Astrocyte (in vitro differentiated cells and primary cell): ENCODE results near the gene CHURC1. TPM values are rescaled to one million over a fixed set of nuclear protein-coding genes. Genes with fewer than 3 reads are reported as not detected.

ENCODE experiments used
- DNase-seq: peaks from one replicate; pipeline ENCODE4 v3.0.0-alpha.2; 2010; ENCODE audit warnings: low read depth
- FAIRE-seq: peaks from 2 replicates; lab custom pipeline; 2011; peaks lifted over from hg19 to GRCh38; lab: Jason Lieb, UNC
- H2AFZ ChIP-seq: 2 replicates; pipeline ENCODE4 v1.6.0; 2012; ENCODE audit warnings: low read depth, low read length, inconsistent platforms
- H3K27ac ChIP-seq: 2 replicates; pipeline ENCODE4 v1.5.1; 2011; ENCODE audit warnings: low read depth, low read length, inconsistent platforms
- H3K27me3 ChIP-seq: 2 replicates; pipeline ENCODE4 v1.6.0; 2011; ENCODE audit warnings: low read length, inconsistent platforms; ENCODE audit not compliant: insufficient read depth
- H3K36me3 ChIP-seq: 2 replicates; pipeline ENCODE4 v1.5.1; 2011; ENCODE audit warnings: low read length, inconsistent platforms; ENCODE audit not compliant: insufficient read depth
- H3K4me1 ChIP-seq: 2 replicates; pipeline ENCODE4 v1.5.1; 2011; ENCODE audit warnings: low read length, inconsistent platforms; ENCODE audit not compliant: insufficient read depth
- H3K4me2 ChIP-seq: 2 replicates; pipeline ENCODE4 v1.6.0; 2012; ENCODE audit warnings: low read length, inconsistent platforms
- H3K4me3 ChIP-seq: 2 replicates; pipeline ENCODE4 v1.5.1; 2011; ENCODE audit warnings: low read depth, mild to moderate bottlenecking, low read length, inconsistent platforms; ENCODE audit not compliant: insufficient read depth
- H3K79me2 ChIP-seq: 2 replicates; pipeline ENCODE4 v1.6.0; 2012; ENCODE audit warnings: mild to moderate bottlenecking, low read length, inconsistent platforms; ENCODE audit not compliant: insufficient read depth
- H3K9ac ChIP-seq: 2 replicates; pipeline ENCODE4 v1.6.0; 2012; ENCODE audit warnings: mild to moderate bottlenecking, low read length, inconsistent platforms
- H3K9me3 ChIP-seq: 2 replicates; pipeline ENCODE4 v1.5.1; 2012; ENCODE audit warnings: low read depth, mild to moderate bottlenecking, low read length, inconsistent platforms; ENCODE audit not compliant: insufficient read depth
- H4K20me1 ChIP-seq: 2 replicates; pipeline ENCODE4 v1.6.0; 2012; ENCODE audit warnings: low read length, inconsistent platforms; ENCODE audit not compliant: insufficient read depth
- H3K27ac Mint-ChIP-seq: one replicate; pipeline ENCODE4 v1.8.0; 2021; ENCODE audit warnings: mild to moderate bottlenecking, mixed read lengths; ENCODE audit not compliant: unreplicated experiment
- H3K27me3 Mint-ChIP-seq: one replicate; pipeline ENCODE4 v1.8.0; 2021; ENCODE audit warnings: low read depth, mixed read lengths; ENCODE audit not compliant: unreplicated experiment
- H3K36me3 Mint-ChIP-seq: one replicate; pipeline ENCODE4 v1.8.0; 2021; ENCODE audit warnings: low read depth, mixed read lengths; ENCODE audit not compliant: unreplicated experiment
- H3K4me1 Mint-ChIP-seq: one replicate; pipeline ENCODE4 v1.8.0; 2021; ENCODE audit warnings: low read depth, mixed read lengths; ENCODE audit not compliant: unreplicated experiment
- H3K4me3 Mint-ChIP-seq: one replicate; pipeline ENCODE4 v1.8.0; 2021; ENCODE audit warnings: mild to moderate bottlenecking, moderate library complexity, mixed read lengths; ENCODE audit not compliant: unreplicated experiment
- H3K9me3 Mint-ChIP-seq: one replicate; pipeline ENCODE4 v1.8.0; 2021; ENCODE audit warnings: mild to moderate bottlenecking, mixed read lengths; ENCODE audit not compliant: unreplicated experiment
- EZH2 ChIP-seq: IDR thresholded peaks from 2 replicates; pipeline ENCODE4 v1.6.1; 2012; ENCODE audit warnings: mild to moderate bottlenecking, low read length, inconsistent platforms; ENCODE audit not compliant: insufficient read depth
- total RNA-seq: library from RNA; stranded (reverse); gene quantifications from 2 replicates; pipeline ENCODE4 v1.2.1, GENCODE V29; 2021
- TF ChIP-seq, protein P1 (sequence below): IDR thresholded peaks from 2 replicates; pipeline ENCODE4 v1.5.1; 2011; ENCODE audit warnings: low read depth, mild to moderate bottlenecking, inconsistent platforms, low read length, moderate library complexity; ENCODE audit not compliant: insufficient read depth

Gene CHURC1
- total RNA-seq, 1 donor from 2014 or later, result 48.1 TPM

DNA sequence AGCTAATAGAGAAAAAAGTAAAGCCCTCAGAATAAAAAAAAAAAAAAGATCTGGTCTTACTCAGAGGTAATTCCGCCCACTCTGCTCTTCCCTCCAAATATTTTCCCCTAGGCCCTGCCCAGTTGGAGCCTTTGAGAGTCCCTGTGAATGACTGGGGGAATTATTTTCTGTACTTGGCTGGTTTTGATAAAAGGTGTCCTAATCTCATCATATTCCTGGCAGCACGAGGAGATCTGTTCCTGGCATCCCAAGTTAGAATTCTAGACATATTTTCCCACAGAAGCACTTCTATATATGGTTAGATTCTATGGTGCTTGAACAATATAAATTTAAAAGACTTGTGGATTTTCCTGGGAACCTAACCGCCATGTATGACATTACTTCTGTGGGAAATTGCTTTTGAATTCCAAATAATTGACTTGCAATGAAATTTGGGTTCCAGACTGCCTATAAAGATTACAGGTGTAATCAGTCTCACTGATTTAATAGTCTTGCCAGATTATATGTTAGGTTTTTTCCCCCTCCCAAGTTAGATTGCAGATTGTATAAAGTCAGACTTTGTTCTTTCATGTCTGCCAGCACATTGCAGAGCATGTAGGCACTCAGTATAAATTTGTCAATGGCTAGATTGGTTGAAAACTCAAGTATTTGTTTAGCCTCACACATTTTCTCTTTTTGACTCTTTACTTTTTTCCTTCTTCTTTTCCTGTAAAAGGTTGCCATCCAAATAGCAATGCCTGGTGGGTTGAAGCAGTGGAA is 16.0 kb downstream of the CHURC1 start:
- H3K36me3 Mint-ChIP-seq, result peaks cover 2% of the 10 kb centered on the region
- H3K27me3 ChIP-seq, result no peaks in the 10 kb centered on the region
- H3K79me2 ChIP-seq, result no peaks in the 10 kb centered on the region
- no peaks in the 10 kb centered on the region for H3K27me3 Mint-ChIP-seq
- no peak overlapping the region for H3K4me3 ChIP-seq
- no peaks in the 10 kb centered on the region for H3K9me3 ChIP-seq
- peak; percentile 37 for FAIRE-seq
- H3K4me3 Mint-ChIP-seq, result no peak overlapping the region
- H3K27ac ChIP-seq, result no peak overlapping the region
- no peaks in the 10 kb centered on the region for H3K4me1 ChIP-seq
- H3K27ac Mint-ChIP-seq, result no peak overlapping the region
- H3K4me1 Mint-ChIP-seq, result peaks cover 8% of the 10 kb centered on the region
- H3K9ac ChIP-seq, result no peak overlapping the region
- H3K4me2 ChIP-seq, result no peak overlapping the region
- no peak for TF ChIP-seq EZH2
- TF ChIP-seq, protein P1, sequence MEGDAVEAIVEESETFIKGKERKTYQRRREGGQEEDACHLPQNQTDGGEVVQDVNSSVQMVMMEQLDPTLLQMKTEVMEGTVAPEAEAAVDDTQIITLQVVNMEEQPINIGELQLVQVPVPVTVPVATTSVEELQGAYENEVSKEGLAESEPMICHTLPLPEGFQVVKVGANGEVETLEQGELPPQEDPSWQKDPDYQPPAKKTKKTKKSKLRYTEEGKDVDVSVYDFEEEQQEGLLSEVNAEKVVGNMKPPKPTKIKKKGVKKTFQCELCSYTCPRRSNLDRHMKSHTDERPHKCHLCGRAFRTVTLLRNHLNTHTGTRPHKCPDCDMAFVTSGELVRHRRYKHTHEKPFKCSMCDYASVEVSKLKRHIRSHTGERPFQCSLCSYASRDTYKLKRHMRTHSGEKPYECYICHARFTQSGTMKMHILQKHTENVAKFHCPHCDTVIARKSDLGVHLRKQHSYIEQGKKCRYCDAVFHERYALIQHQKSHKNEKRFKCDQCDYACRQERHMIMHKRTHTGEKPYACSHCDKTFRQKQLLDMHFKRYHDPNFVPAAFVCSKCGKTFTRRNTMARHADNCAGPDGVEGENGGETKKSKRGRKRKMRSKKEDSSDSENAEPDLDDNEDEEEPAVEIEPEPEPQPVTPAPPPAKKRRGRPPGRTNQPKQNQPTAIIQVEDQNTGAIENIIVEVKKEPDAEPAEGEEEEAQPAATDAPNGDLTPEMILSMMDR, result no peak
- no peaks in the 10 kb centered on the region for H3K9me3 Mint-ChIP-seq
- no peak overlapping the region for H2AFZ ChIP-seq
- DNase-seq, result peak; percentile 57
- peaks cover 32% of the 10 kb centered on the region for H3K36me3 ChIP-seq
- H4K20me1 ChIP-seq, result peaks cover 16% of the 10 kb centered on the region

DNA sequence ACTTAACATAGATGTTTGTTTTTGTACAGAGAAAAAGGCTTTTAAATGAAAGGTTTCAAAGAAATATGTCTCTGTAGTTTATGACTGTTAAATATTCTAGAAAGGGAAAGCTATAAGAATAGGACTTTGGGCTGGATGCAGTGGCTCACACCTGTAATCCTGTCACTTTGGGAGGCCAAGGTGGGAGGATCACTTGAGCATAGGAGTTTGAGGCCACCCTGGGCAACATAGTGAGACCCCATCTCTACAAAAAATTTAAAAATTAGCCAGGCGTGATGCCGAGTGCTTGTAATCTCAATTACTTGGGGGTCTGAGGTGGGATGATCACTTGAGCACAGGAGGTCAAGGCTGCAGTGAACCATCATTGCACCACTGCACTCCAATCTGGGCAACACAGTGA is 16.9 kb downstream of the CHURC1 start:
- H3K9me3 Mint-ChIP-seq, result no peaks in the 10 kb centered on the region
- no peaks in the 10 kb centered on the region for H3K27me3 Mint-ChIP-seq
- no peak overlapping the region for H3K9ac ChIP-seq
- no peak overlapping the region for H3K4me3 Mint-ChIP-seq
- peaks cover 16% of the 10 kb centered on the region for H4K20me1 ChIP-seq
- H3K4me3 ChIP-seq, result no peak overlapping the region
- no peaks in the 10 kb centered on the region for H3K27me3 ChIP-seq
- peaks cover 32% of the 10 kb centered on the region for H3K36me3 ChIP-seq
- no peak for FAIRE-seq
- peaks cover 2% of the 10 kb centered on the region for H3K36me3 Mint-ChIP-seq
- H3K79me2 ChIP-seq, result no peaks in the 10 kb centered on the region
- no peak for DNase-seq
- no peaks in the 10 kb centered on the region for H3K9me3 ChIP-seq
- H3K4me1 Mint-ChIP-seq, result peaks cover 8% of the 10 kb centered on the region
- H3K27ac Mint-ChIP-seq, result no peak overlapping the region
- no peak overlapping the region for H2AFZ ChIP-seq
- no peaks in the 10 kb centered on the region for H3K4me1 ChIP-seq
- H3K27ac ChIP-seq, result no peak overlapping the region
- TF ChIP-seq EZH2, result no peak
- TF ChIP-seq, protein P1, result no peak
- no peak overlapping the region for H3K4me2 ChIP-seq

DNA sequence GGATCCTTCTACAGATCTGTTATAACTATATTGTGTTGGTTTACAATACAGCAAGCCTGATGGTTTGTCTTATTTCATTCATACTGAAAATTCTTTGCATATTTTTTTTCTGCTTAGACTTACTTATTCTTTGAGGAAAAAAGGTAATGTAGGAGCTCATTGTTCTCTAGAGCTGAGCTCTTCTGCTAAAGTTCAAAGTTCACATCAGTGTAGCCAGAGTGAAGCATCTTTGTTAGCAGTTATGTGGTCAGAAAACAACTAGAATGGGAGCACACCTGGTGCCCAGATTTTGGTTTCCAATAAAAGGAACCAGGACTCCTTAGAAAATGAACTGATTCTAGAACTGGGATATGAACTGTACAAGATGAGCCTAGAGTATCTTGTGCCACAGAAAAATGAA is 18.0 kb downstream of the CHURC1 start:
- no peak for FAIRE-seq

More for the DNA sequence above, 18.0 kb downstream of the CHURC1 start:
- TF ChIP-seq, protein P1, result no peak
- TF ChIP-seq EZH2, result no peak
- Histone ChIP-seq H3K27me3 (no peaks in the 10 kb centered on the region), H3K79me2 (no peaks in the 10 kb centered on the region), H3K9me3 (no peaks in the 10 kb centered on the region), H3K4me1 (no peaks in the 10 kb centered on the region), H3K4me3 (no peak overlapping the region), H3K4me2 (no peak overlapping the region), H3K36me3 (peaks cover 25% of the 10 kb centered on the region), H2AFZ (no peak overlapping the region), H3K9ac (no peak overlapping the region), H3K27ac (no peak overlapping the region), H4K20me1 (peaks cover 20% of the 10 kb centered on the region)
- DNase-seq, result no peak
- no peaks in the 10 kb centered on the region for H3K9me3 Mint-ChIP-seq
- H3K4me1 Mint-ChIP-seq, result peaks cover 8% of the 10 kb centered on the region
- no peak overlapping the region for H3K27ac Mint-ChIP-seq
- H3K4me3 Mint-ChIP-seq, result no peak overlapping the region
- H3K36me3 Mint-ChIP-seq, result peaks cover 2% of the 10 kb centered on the region
- H3K27me3 Mint-ChIP-seq, result no peaks in the 10 kb centered on the region
